Keratinocyte (primary cell): ENCODE results near the gene RAB1B. TPM values are rescaled to one million over a fixed set of nuclear protein-coding genes. Genes with fewer than 3 reads are reported as not detected.

Experiments
- DNase-seq: peaks from one replicate; pipeline ENCODE4 v3.0.0-alpha.2; 2011; ENCODE audit warnings: low read depth, missing footprints, low spot score
- FAIRE-seq: peaks from 2 replicates; lab custom pipeline; 2011; peaks lifted over from hg19 to GRCh38; lab: Jason Lieb, UNC
- H2AFZ ChIP-seq: 2 replicates; pipeline ENCODE4 v1.6.0; 2012; ENCODE audit warnings: low read length, control low read depth, inconsistent platforms; ENCODE audit not compliant: control insufficient read depth
- H3K27ac ChIP-seq: 2 replicates; pipeline ENCODE4 v1.5.1; 2011; ENCODE audit warnings: low read length; ENCODE audit not compliant: control insufficient read depth, insufficient read depth
- H3K27me3 ChIP-seq: 3 replicates; pipeline ENCODE4 v1.6.0; 2011; ENCODE audit warnings: low read length; ENCODE audit not compliant: control insufficient read depth, insufficient read depth; ENCODE audit errors: extremely low read depth
- H3K36me3 ChIP-seq, 2 experiments: 2 replicates in 1 of 2; 3 replicates in 1 of 2; pipeline ENCODE4 v1.5.1; 2011; ENCODE audit warnings: low read length in 2 of 2, mild to moderate bottlenecking in 1 of 2; ENCODE audit not compliant: control insufficient read depth in 2 of 2, insufficient read depth in 2 of 2; ENCODE audit errors: extremely low read depth in 1 of 2
- H3K4me1 ChIP-seq: 3 replicates; pipeline ENCODE4 v1.5.1; 2011; ENCODE audit warnings: low read length; ENCODE audit not compliant: control insufficient read depth, insufficient read depth; ENCODE audit errors: extremely low read depth
- H3K4me2 ChIP-seq: 3 replicates; pipeline ENCODE4 v1.6.0; 2011; ENCODE audit warnings: low read depth, low read length; ENCODE audit not compliant: control insufficient read depth, insufficient read depth; ENCODE audit errors: extremely low read depth
- H3K4me3 ChIP-seq, 3 experiments: fragments of 200-600 bp in 1 of 3; sonication (generic) in 1 of 3; 2 replicates in 2 of 3; 3 replicates in 1 of 3; pipeline ENCODE4 v1.5.1; 2011 to 2016; ENCODE audit warnings: low read length in 3 of 3, mild to moderate bottlenecking in 3 of 3, control low read depth in 2 of 3, inconsistent platforms in 1 of 3, low read depth in 1 of 3, mixed read lengths in 1 of 3, mixed run types in 1 of 3, moderate library complexity in 1 of 3; ENCODE audit not compliant: control insufficient read depth in 2 of 3, insufficient read depth in 2 of 3; ENCODE audit errors: extremely low read depth in 1 of 3
- H3K79me2 ChIP-seq: 2 replicates; pipeline ENCODE4 v1.6.0; 2012; ENCODE audit warnings: low read length; ENCODE audit not compliant: control insufficient read depth, insufficient read depth
- H3K9ac ChIP-seq: 3 replicates; pipeline ENCODE4 v1.6.0; 2011; ENCODE audit warnings: low read length; ENCODE audit not compliant: control insufficient read depth, insufficient read depth; ENCODE audit errors: extremely low read depth
- H3K9me1 ChIP-seq: 3 replicates; pipeline ENCODE4 v1.6.0; 2011; ENCODE audit warnings: low read length; ENCODE audit not compliant: control insufficient read depth, insufficient read depth; ENCODE audit errors: extremely low read depth
- H3K9me3 ChIP-seq: 2 replicates; pipeline ENCODE4 v1.5.1; 2012; ENCODE audit warnings: low read depth, low read length; ENCODE audit not compliant: control insufficient read depth
- H4K20me1 ChIP-seq: 3 replicates; pipeline ENCODE4 v1.6.0; 2011; ENCODE audit warnings: low read length; ENCODE audit not compliant: control insufficient read depth, insufficient read depth; ENCODE audit errors: extremely low read depth
- EZH2 ChIP-seq: IDR thresholded peaks from one replicate; pipeline ENCODE4 v1.6.1; 2012; ENCODE audit warnings: inconsistent platforms, mild to moderate bottlenecking, low read length, moderate library complexity
- dilution Hi-C: fragments of 300-500 bp; cut with MboI; formaldehyde crosslinking; loops from one replicate; pipeline ENCODE4 v1.7.0; 2020; ENCODE audit warnings: low sequenced_read_pairs; ENCODE audit not compliant: extremely low pct_ligation_motif_present
- polyA plus RNA-seq, 5 experiments: library from polyadenylated mRNA; depleted of rRNA in 3 of 5; stranded (reverse) in 3 of 5; stranded (forward) in 1 of 5; unstranded in 1 of 5; fragments of >200 nt; gene quantifications; 1 replicate in 1 of 5; 2 replicates in 3 of 5; 3 replicates in 1 of 5; pipeline versions ENCODE4 v1.2.1 to v1.2.3, GENCODE V29; 2011 to 2012; ENCODE audit warnings: missing spikeins in 2 of 5, low read depth in 1 of 5, low replicate concordance in 1 of 5
- TF ChIP-seq, protein P1 (sequence below), 3 experiments: IDR thresholded peaks in 1 of 3; conservative IDR thresholded peaks in 1 of 3; optimal IDR thresholded peaks in 1 of 3; 2 replicates in 2 of 3; 3 replicates in 1 of 3; pipeline versions ENCODE3 to v1.5.1; 2011; ENCODE audit warnings: low read length in 3 of 3, mild to moderate bottlenecking in 3 of 3, moderate library complexity in 2 of 3, control low read depth in 1 of 3, inconsistent platforms in 1 of 3; ENCODE audit not compliant: insufficient read depth in 2 of 3; ENCODE audit errors: extremely low read depth in 1 of 3

RAB1B gene
- polyA plus RNA-seq, 1 donor (not counting 4 experiments of a cell fraction or from before 2014, with no cell fraction given), result 133 TPM

DNA sequence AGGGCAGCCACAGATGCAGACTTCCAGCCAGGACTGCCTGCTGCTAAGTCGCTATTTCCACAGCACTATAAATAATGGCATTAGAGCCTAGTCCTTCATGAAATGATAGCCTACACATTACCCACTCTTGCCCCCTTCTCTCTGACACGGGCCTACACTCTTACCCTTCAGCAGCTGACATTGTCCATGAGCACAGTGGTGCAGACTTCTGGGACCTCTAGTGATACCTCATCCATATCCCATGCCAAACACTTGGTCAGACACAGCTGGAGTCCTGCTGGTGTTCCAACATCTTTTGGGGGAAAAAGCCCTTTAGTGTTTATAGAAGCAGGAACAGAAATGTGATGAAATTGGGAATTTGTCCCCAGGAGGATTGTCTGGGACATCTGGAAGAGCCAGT, 43.4 kb upstream of the RAB1B start:
- dilution Hi-C loops, result no loop called here
- no peak for FAIRE-seq

DNA sequence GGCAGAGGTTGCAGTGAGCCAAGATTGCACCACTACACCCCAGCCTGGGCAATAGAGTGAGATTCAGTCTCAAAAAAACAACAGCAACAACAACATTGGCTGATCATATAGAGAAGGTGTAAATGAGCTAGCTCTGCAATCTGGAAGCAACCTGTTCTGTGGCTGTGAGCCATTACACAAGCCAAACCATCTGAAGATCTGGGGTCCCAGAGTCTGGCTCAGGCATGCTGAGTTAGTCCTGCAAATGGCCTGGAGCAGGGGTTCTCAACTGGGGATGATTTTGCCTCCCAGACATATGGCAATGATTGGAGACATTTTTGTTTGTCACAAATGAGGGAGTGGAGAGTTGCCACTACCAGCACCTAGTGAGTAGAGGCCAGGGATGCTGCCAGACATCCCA, 42.3 kb upstream of the RAB1B start:
- Histone ChIP-seq H2AFZ (no peak overlapping the region), H3K36me3 (peaks cover 12 to 16% of the 10 kb centered on the region in 2 experiments), H3K79me2 (no peaks in the 10 kb centered on the region), H3K9me1 (no peaks in the 10 kb centered on the region), H3K4me1 (no peaks in the 10 kb centered on the region), H3K9me3 (no peaks in the 10 kb centered on the region), H3K4me2 (no peak overlapping the region), H3K4me3 (no peak overlapping the region), H3K27ac (no peak overlapping the region), H3K9ac (no peak overlapping the region), H4K20me1 (no peaks in the 10 kb centered on the region), H3K27me3 (no peaks in the 10 kb centered on the region)
- no peak for FAIRE-seq
- dilution Hi-C loops, result no loop called here
- DNase-seq, result no peak
- TF ChIP-seq EZH2, result no peak
- TF ChIP-seq, protein P1, sequence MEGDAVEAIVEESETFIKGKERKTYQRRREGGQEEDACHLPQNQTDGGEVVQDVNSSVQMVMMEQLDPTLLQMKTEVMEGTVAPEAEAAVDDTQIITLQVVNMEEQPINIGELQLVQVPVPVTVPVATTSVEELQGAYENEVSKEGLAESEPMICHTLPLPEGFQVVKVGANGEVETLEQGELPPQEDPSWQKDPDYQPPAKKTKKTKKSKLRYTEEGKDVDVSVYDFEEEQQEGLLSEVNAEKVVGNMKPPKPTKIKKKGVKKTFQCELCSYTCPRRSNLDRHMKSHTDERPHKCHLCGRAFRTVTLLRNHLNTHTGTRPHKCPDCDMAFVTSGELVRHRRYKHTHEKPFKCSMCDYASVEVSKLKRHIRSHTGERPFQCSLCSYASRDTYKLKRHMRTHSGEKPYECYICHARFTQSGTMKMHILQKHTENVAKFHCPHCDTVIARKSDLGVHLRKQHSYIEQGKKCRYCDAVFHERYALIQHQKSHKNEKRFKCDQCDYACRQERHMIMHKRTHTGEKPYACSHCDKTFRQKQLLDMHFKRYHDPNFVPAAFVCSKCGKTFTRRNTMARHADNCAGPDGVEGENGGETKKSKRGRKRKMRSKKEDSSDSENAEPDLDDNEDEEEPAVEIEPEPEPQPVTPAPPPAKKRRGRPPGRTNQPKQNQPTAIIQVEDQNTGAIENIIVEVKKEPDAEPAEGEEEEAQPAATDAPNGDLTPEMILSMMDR (optimal IDR thresholded peaks at IDR 0.05 in 1 of 3, IDR thresholded peaks at IDR 0.05 in 1 of 3, conservative IDR thresholded peaks at IDR 0.05 in 1 of 3; ENCODE audit: extremely low read depth in 1 of 3, insufficient read depth in 2 of 3, low read length in 3 of 3), result no peak

More for the DNA sequence above, 43.4 kb upstream of the RAB1B start:
- Histone ChIP-seq H3K4me1 (no peaks in the 10 kb centered on the region), H2AFZ (no peak overlapping the region), H4K20me1 (no peaks in the 10 kb centered on the region), H3K36me3 (peaks cover 14 to 17% of the 10 kb centered on the region in 2 experiments), H3K9ac (no peak overlapping the region), H3K9me3 (no peaks in the 10 kb centered on the region), H3K27ac (no peak overlapping the region), H3K27me3 (no peaks in the 10 kb centered on the region), H3K4me2 (no peak overlapping the region), H3K4me3 (no peak overlapping the region), H3K79me2 (no peaks in the 10 kb centered on the region), H3K9me1 (no peaks in the 10 kb centered on the region)
- DNase-seq, result no peak
- no peak for TF ChIP-seq EZH2
- TF ChIP-seq, protein P1 (optimal IDR thresholded peaks at IDR 0.05 in 1 of 3, IDR thresholded peaks at IDR 0.05 in 1 of 3, conservative IDR thresholded peaks at IDR 0.05 in 1 of 3; ENCODE audit: extremely low read depth in 1 of 3, insufficient read depth in 2 of 3, low read length in 3 of 3), result no peak
